Hypothalamus (tissue), 51 donors: ENCODE measurements around the gene KBTBD4.
"Not testable (repeated sequence)": the region's sequence is repeated elsewhere in the genome, so short reads cannot be mapped to it uniquely, and the experiment has no call there.

Experiments
- DNase-seq, 51 donors: peaks; one replicate each; lab custom pipeline; 2025; lab: John Stamatoyannopoulos, UW

KBTBD4 gene

GRCh38 chr11:47530721-47531120 is 48.0 kb downstream of the KBTBD4 start:
- DNase-seq = not testable (repeated sequence)

- DNase-seq = no peak
Observed at GRCh38 chr11:47529951-47530350, 48.8 kb downstream of the KBTBD4 start.

GRCh38 chr11:47527186-47527585 is 51.6 kb downstream of the KBTBD4 start:
- no peak for DNase-seq

GRCh38 chr11:47526032-47526431 is 52.7 kb downstream of the KBTBD4 start:
- not testable (repeated sequence) for DNase-seq

- peak in 12 of 51 donors; percentile 7 to 78 (median 24) for DNase-seq
Observed at GRCh38 chr11:47524291-47524874, 54.4 kb downstream of the KBTBD4 start.

GRCh38 chr11:47523490-47524225 is 55.1 kb downstream of the KBTBD4 start:
- DNase-seq = peak in 11 of 51 donors; percentile 4 to 57 (median 23)
